KBM-7 (cell line): ENCODE measurements around the gene NIPAL3.
A peak's percentile ranks its signal among the peaks of the same experiment; 100 is the strongest.
"Not testable (repeated sequence)": the region's sequence is repeated elsewhere in the genome, so short reads cannot be mapped to it uniquely, and the experiment has no call there.

Experiments
- DNase-seq: peaks from one replicate; pipeline ENCODE4 v3.0.0-alpha.2; 2015
- in situ Hi-C: fragments of 300-500 bp; cut with MboI; formaldehyde crosslinking; loops from 2 replicates; pipeline ENCODE4 v1.14.3; 2020; ENCODE audit warnings: low sequenced_read_pairs, low pct_unique_long_range_greater_than_20kb, mixed read lengths

The NIPAL3 gene

GRCh38 chr1:24502709-24503058 is 87.1 kb downstream of the NIPAL3 start, which contains the start of gene RCAN3:
RCAN3 (plus strand) TSS chr1:24502836; CDS start chr1:24514373, 11,537 bp downstream.
- DNase-seq, result peak; percentile 86
- in situ Hi-C loops, result no loop called here

- peak; percentile 30 for DNase-seq
- in situ Hi-C loops, result no loop called here
Measured at GRCh38 chr1:24503059-24503751, 87.6 kb downstream of the NIPAL3 start.

GRCh38 chr1:24503870-24504523 is 88.4 kb downstream of the NIPAL3 start:
- no peak for DNase-seq
- in situ Hi-C loops, result no loop called here

GRCh38 chr1:24504560-24504959 is 89.0 kb downstream of the NIPAL3 start:
- in situ Hi-C loops, result no loop called here
- DNase-seq, result no peak

GRCh38 chr1:24505816-24506215 is 90.2 kb downstream of the NIPAL3 start:
- in situ Hi-C loops, result no loop called here
- DNase-seq, result no peak

- in situ Hi-C loops, result no loop called here
Measured at GRCh38 chr1:24506691-24507381, 91.2 kb downstream of the NIPAL3 start.

GRCh38 chr1:24507405-24507804 is 91.8 kb downstream of the NIPAL3 start:
- in situ Hi-C loops, result no loop called here
- no peak for DNase-seq

More at GRCh38 chr1:24506691-24507381, 91.2 kb downstream of the NIPAL3 start:
- DNase-seq, result no peak

GRCh38 chr1:24508911-24509310 is 93.3 kb downstream of the NIPAL3 start:
- DNase-seq, result no peak
- in situ Hi-C loops, result no loop called here

GRCh38 chr1:24513706-24514105 is 98.1 kb downstream of the NIPAL3 start:
- in situ Hi-C loops, result no loop called here
- DNase-seq, result no peak

GRCh38 chr1:24514946-24515345 is 99.3 kb downstream of the NIPAL3 start:
- in situ Hi-C loops, result no loop called here
- DNase-seq, result no peak

GRCh38 chr1:24515671-24516209 is 100.1 kb downstream of the NIPAL3 start:
- DNase-seq, in situ Hi-C loops: not testable (repeated sequence)

GRCh38 chr1:24516506-24516905 is 100.9 kb downstream of the NIPAL3 start:
- in situ Hi-C loops, result no loop called here
- no peak for DNase-seq

- in situ Hi-C loops, result no loop called here
- DNase-seq, result no peak
Measured at GRCh38 chr1:24517898-24518297, 102.3 kb downstream of the NIPAL3 start.

GRCh38 chr1:24520282-24520681 is 104.7 kb downstream of the NIPAL3 start:
- in situ Hi-C loops, DNase-seq: not testable (repeated sequence)
